A549 (cell line): Measurements from ENCODE around the gene ZC3H7A. TPM values are rescaled to one million over a fixed set of nuclear protein-coding genes. Genes with fewer than 3 reads are reported as not detected.

Source experiments
- ATAC-seq, 2 experiments: fragments of 200-7000 bp in 1 of 2; fragments of >200 bp in 1 of 2; cut with Nextera tagmentation in 1 of 2; cut with Tn5 transposase in 1 of 2; 3 replicates each; pipeline versions ENCODE4 v1.8.0 to v1.9.1; 2018 to 2020; ENCODE audit warnings: mild to moderate bottlenecking in 1 of 2, moderate library complexity in 1 of 2
- CTCF ChIA-PET: fragments of 300-600 bp; sonication (Branson Sonifier 250); formaldehyde crosslinking; extraction: SDS; loops from one replicate; lab custom pipeline; 2021; ENCODE audit warnings: antibody characterized with exemption, inconsistent platforms; lab: Yijun Ruan, JAX
- POLR2A ChIA-PET: fragments of 350-600 bp; formaldehyde crosslinking; extraction: SDS; loops from one replicate; lab custom pipeline; 2021; ENCODE audit warnings: antibody characterized with exemption, inconsistent platforms; lab: Yijun Ruan, JAX
- DNase-seq, 2 experiments: peaks; one replicate each; pipeline versions ENCODE4 v3.0.0 to v3.0.0-alpha.2; 2011 to 2016; ENCODE audit warnings: low read depth in 1 of 2, low spot score in 1 of 2
- FAIRE-seq: peaks from 2 replicates; lab custom pipeline; 2011; peaks lifted over from hg19 to GRCh38; lab: Jason Lieb, UNC
- H3K27ac ChIP-seq, 2 experiments: fragments of >200 bp; sonication (Bioruptor Twin); formaldehyde crosslinking; 3 replicates each; pipeline ENCODE4 v1.5.1; 2016 to 2017
- H3K4me1 ChIP-seq: fragments of >200 bp; sonication (Bioruptor Twin); formaldehyde crosslinking; 3 replicates; pipeline ENCODE4 v1.6.1; 2016
- H3K4me2 ChIP-seq: fragments of >200 bp; sonication (Bioruptor Twin); formaldehyde crosslinking; 3 replicates; pipeline ENCODE4 v1.6.1; 2016
- H3K4me3 ChIP-seq: fragments of >200 bp; sonication (Bioruptor Twin); formaldehyde crosslinking; 3 replicates; pipeline ENCODE4 v1.5.1; 2016
- H3K9me3 ChIP-seq: fragments of >200 bp; sonication (Bioruptor Twin); formaldehyde crosslinking; 3 replicates; pipeline ENCODE4 v1.6.1; 2016
- ATOH8 ChIP-seq: fragments of 250-450 bp; sonication (Bioruptor Pico); IDR thresholded peaks from 2 replicates; pipeline ENCODE4 v1.5.0; 2020; ENCODE audit warnings: low read depth, mild to moderate bottlenecking, moderate library complexity
- CTCF ChIP-seq: fragments of >200 bp; sonication (Bioruptor Twin); formaldehyde crosslinking; IDR thresholded peaks from 3 replicates; pipeline ENCODE4 v1.5.1; 2016
- EHMT2 ChIP-seq: fragments of 200-600 bp; sonication (generic); IDR thresholded peaks from 2 replicates; pipeline ENCODE4 v1.6.1; 2016; ENCODE audit warnings: antibody characterized with exemption, low read depth, mild to moderate bottlenecking, moderate library complexity
- ELK1 ChIP-seq: fragments of 150-350 bp; IDR thresholded peaks from 2 replicates; pipeline ENCODE4 v1.6.1; 2014; ENCODE audit warnings: low read depth, mild to moderate bottlenecking, low read length
- FOSB ChIP-seq: fragments of 250-450 bp; sonication (Bioruptor Pico); IDR thresholded peaks from 2 replicates; pipeline ENCODE4 v1.5.0; 2020; ENCODE audit warnings: mild to moderate bottlenecking, moderate library complexity
- FOXS1 ChIP-seq: fragments of 250-450 bp; sonication (Bioruptor Pico); IDR thresholded peaks from 2 replicates; pipeline ENCODE4 v1.5.0; 2020; ENCODE audit warnings: mild to moderate bottlenecking, moderate library complexity
- HDAC2 ChIP-seq: fragments of 200-600 bp; sonication (generic); IDR thresholded peaks from 2 replicates; pipeline ENCODE4 v1.6.1; 2016
- HEYL ChIP-seq: fragments of 250-450 bp; sonication (Bioruptor Pico); IDR thresholded peaks from 2 replicates; pipeline ENCODE4 v1.8.0; 2021; ENCODE audit warnings: mild to moderate bottlenecking, moderate library complexity
- HOXA7 ChIP-seq: fragments of 250-450 bp; sonication (Bioruptor Pico); IDR thresholded peaks from 2 replicates; pipeline ENCODE4 v1.5.0; 2020; ENCODE audit warnings: mild to moderate bottlenecking, moderate library complexity
- MAZ ChIP-seq: fragments of 150-350 bp; IDR thresholded peaks from 2 replicates; pipeline ENCODE4 v1.6.1; 2014; ENCODE audit warnings: antibody characterized with exemption, low read depth, low read length, borderline replicate concordance
- MYC ChIP-seq: IDR thresholded peaks from 2 replicates; pipeline ENCODE4 v1.6.1; 2012; ENCODE audit warnings: mild to moderate bottlenecking, inconsistent platforms, low read length, improper control_type of control experiment, borderline replicate concordance
- NPAS2 ChIP-seq: fragments of 250-450 bp; sonication (Bioruptor Pico); IDR thresholded peaks from 2 replicates; pipeline ENCODE4 v1.8.0; 2022; ENCODE audit warnings: mild to moderate bottlenecking, moderate library complexity, borderline replicate concordance
- PHF8 ChIP-seq: fragments of 200-600 bp; sonication (generic); IDR thresholded peaks from 2 replicates; pipeline ENCODE4 v1.6.1; 2016; ENCODE audit warnings: low read depth, mild to moderate bottlenecking, antibody characterized with exemption, moderate library complexity, borderline replicate concordance
- POLR2A ChIP-seq: IDR thresholded peaks from 2 replicates; pipeline ENCODE4 v1.6.1; 2012; ENCODE audit warnings: mild to moderate bottlenecking, low read length
- RCOR1 ChIP-seq: fragments of 150-350 bp; IDR thresholded peaks from 2 replicates; pipeline ENCODE4 v1.6.1; 2014; ENCODE audit warnings: antibody characterized with exemption, low read length, low read depth
- REST ChIP-seq: fragments of 200-600 bp; sonication (generic); IDR thresholded peaks from 2 replicates; pipeline ENCODE4 v1.6.1; 2016; ENCODE audit warnings: antibody characterized with exemption, mild to moderate bottlenecking, moderate library complexity
- RFX5 ChIP-seq: fragments of 450-650 bp; IDR thresholded peaks from 2 replicates; pipeline ENCODE4 v1.7.1; 2014; ENCODE audit warnings: antibody characterized with exemption, mild to moderate bottlenecking, moderate library complexity
- SREBF2 ChIP-seq: fragments of 450-650 bp; IDR thresholded peaks from 2 replicates; pipeline ENCODE4 v1.6.1; 2014; ENCODE audit warnings: mild to moderate bottlenecking, moderate library complexity
- TP53 ChIP-seq: fragments of 250-450 bp; sonication (Bioruptor Pico); IDR thresholded peaks from 2 replicates; pipeline ENCODE4 v1.5.0; 2021; ENCODE audit warnings: mild to moderate bottlenecking, moderate library complexity
- ZFP36 ChIP-seq: fragments of 450-650 bp; IDR thresholded peaks from 2 replicates; pipeline ENCODE4 v1.6.1; 2014; ENCODE audit warnings: borderline replicate concordance; ENCODE audit not compliant: partially characterized antibody
- ZSCAN20 ChIP-seq: fragments of 250-450 bp; sonication (Bioruptor Pico); IDR thresholded peaks from 2 replicates; pipeline ENCODE4 v1.8.0; 2022; ENCODE audit warnings: mild to moderate bottlenecking, moderate library complexity
- WGBS: methylation state at CpG from one replicate; pipeline ENCODE4 v1.1.6; 2017; ENCODE audit errors: missing lambda C conversion rate; 5-methylcytosine and 5-hydroxymethylcytosine counted together
- polyA plus RNA-seq, 4 experiments: library from polyadenylated mRNA; depleted of rRNA in 3 of 4; stranded (reverse); fragments of >200 nt; fragmentation: RNase III in 1 of 4; extraction: RNeasy Plus Mini Kit Qiagen cat#74134 plus additional on column Dnase treatment in 1 of 4; gene quantifications; 2 replicates in 3 of 4; 3 replicates in 1 of 4; pipeline ENCODE4 v1.2.3, GENCODE V29; 2011 to 2017

ZC3H7A gene
- polyA plus RNA-seq, 2 of the 4 experiments (the other 2 are of a cell fraction) = 33.8 to 41.5 TPM

GRCh38 chr16:11841026-11841425 lies 44.0 kb upstream of the ZC3H7A start:
- FAIRE-seq (no peak), DNase-seq (no peak), ATAC-seq (no peak)
- TF ChIP-seq ELK1 = no peak
- no peak for TF ChIP-seq TP53 (CRISPR knock-in tag)
- no peak for TF ChIP-seq HOXA7 (CRISPR knock-in tag)
- TF ChIP-seq ZSCAN20 (CRISPR knock-in tag) = no peak
- no peak for TF ChIP-seq ATOH8
- no peak for TF ChIP-seq MYC
- no peak for TF ChIP-seq NPAS2 (CRISPR knock-in tag)
- TF ChIP-seq REST = no peak
- TF ChIP-seq RCOR1 = no peak
- TF ChIP-seq HDAC2 = no peak
- no peak for TF ChIP-seq CTCF
- no peak for TF ChIP-seq POLR2A
- TF ChIP-seq RFX5 = no peak
- TF ChIP-seq FOXS1 = no peak
- TF ChIP-seq FOSB (CRISPR knock-in tag) = no peak
- 97% methylated on average over 7 of the region's 7 CpGs for WGBS
- Histone ChIP-seq H3K4me1 (peaks cover 6% of the 10 kb centered on the region; the same call in 1 of the 3 replicates), H3K4me2 (no peak overlapping the region), H3K9me3 (no peaks in the 10 kb centered on the region), H3K27ac (no peak overlapping the region), H3K4me3 (no peak overlapping the region)
- POLR2A ChIA-PET = interaction anchor here (0.7 kb wide), 1 partner anchor 10 kb away, joined by 3 read pairs; the partner anchor contains the start of gene RSL1D1
- CTCF ChIA-PET = interaction anchor here (1.1 to 1.3 kb wide), 3 partner anchors 9 to 227 kb away, joined by 3 to 5 read pairs (median 4); partner anchors contain the start of gene RSL1D1

- ChIA-PET CTCF (no interaction called here), POLR2A (interaction anchor here (0.6 to 1.2 kb wide), 4 partner anchors 9 to 52 kb away, joined by 3 to 10 read pairs (median 5); no protein-coding TSS in a partner anchor)
- Histone ChIP-seq H3K4me2 (no peak overlapping the region), H3K4me3 (no peak overlapping the region), H3K27ac (no peak overlapping the region; a peak in 1 of 6 replicates), H3K9me3 (no peaks in the 10 kb centered on the region), H3K4me1 (peaks cover 12% of the 10 kb centered on the region; the same call in 2 of the 3 replicates)
- no peak for FAIRE-seq
- no peak for TF ChIP-seq HEYL (CRISPR knock-in tag)
- no peak for TF ChIP-seq MAZ
- TF ChIP-seq ATOH8 = no peak
- no peak for TF ChIP-seq SREBF2
- TF ChIP-seq EHMT2 = no peak
- TF ChIP-seq PHF8 = no peak
- TF ChIP-seq ZFP36 = no peak
- ATAC-seq = peak; percentile 22 to 48; a peak in 4 of 6 replicates
- DNase-seq = peak in 1 of 2 experiments; percentile 16
- 81% methylated on average over 7 of the region's 7 CpGs for WGBS
Observed at GRCh38 chr16:11836650-11837244, 39.7 kb upstream of the ZC3H7A start.
